RWPE2 (cell line): ENCODE measurements around the gene GPSM1.

ENCODE experiments used
- ATAC-seq: fragments of 200-7000 bp; cut with Tn5 transposase; 3 replicates; pipeline ENCODE4 v1.9.1; 2021; ENCODE audit warnings: low read depth
- DNase-seq: peaks from one replicate; pipeline ENCODE4 v3.0.0-alpha.2; 2020; ENCODE audit warnings: low spot score
- H3K27ac ChIP-seq: fragments of 450-650 bp; 2 replicates; pipeline ENCODE4 v1.5.1; 2017; ENCODE audit warnings: mild to moderate bottlenecking; ENCODE audit not compliant: poor library complexity, severe bottlenecking
- H3K27me3 ChIP-seq: fragments of 250-450 bp; sonication (Bioruptor Pico); 2 replicates; pipeline ENCODE4 v1.5.1; 2021; ENCODE audit warnings: mild to moderate bottlenecking, moderate library complexity; ENCODE audit not compliant: insufficient read depth, poor library complexity, severe bottlenecking
- H3K36me3 ChIP-seq: fragments of 250-450 bp; sonication (Bioruptor Pico); 2 replicates; pipeline ENCODE4 v1.5.1; 2020; ENCODE audit warnings: low read depth, mild to moderate bottlenecking, moderate library complexity
- H3K4me1 ChIP-seq: fragments of 250-450 bp; sonication (Bioruptor Pico); 2 replicates; pipeline ENCODE4 v1.5.1; 2021; ENCODE audit warnings: mild to moderate bottlenecking, moderate library complexity; ENCODE audit not compliant: insufficient read depth, poor library complexity, severe bottlenecking
- H3K4me3 ChIP-seq: fragments of 250-450 bp; sonication (Bioruptor Pico); 2 replicates; pipeline ENCODE4 v1.5.1; 2021; ENCODE audit warnings: mild to moderate bottlenecking, moderate library complexity; ENCODE audit not compliant: severe bottlenecking
- H3K9me3 ChIP-seq: fragments of 250-450 bp; sonication (Bioruptor Pico); 2 replicates; pipeline ENCODE4 v1.5.1; 2021; ENCODE audit warnings: mild to moderate bottlenecking, moderate library complexity; ENCODE audit not compliant: severe bottlenecking
- TF ChIP-seq, protein P1 (sequence below): fragments of 450-650 bp; IDR thresholded peaks from one replicate; pipeline ENCODE4 v1.5.1; 2017; ENCODE audit warnings: mild to moderate bottlenecking, moderate library complexity; ENCODE audit not compliant: poor library complexity, severe bottlenecking

Gene GPSM1

DNA sequence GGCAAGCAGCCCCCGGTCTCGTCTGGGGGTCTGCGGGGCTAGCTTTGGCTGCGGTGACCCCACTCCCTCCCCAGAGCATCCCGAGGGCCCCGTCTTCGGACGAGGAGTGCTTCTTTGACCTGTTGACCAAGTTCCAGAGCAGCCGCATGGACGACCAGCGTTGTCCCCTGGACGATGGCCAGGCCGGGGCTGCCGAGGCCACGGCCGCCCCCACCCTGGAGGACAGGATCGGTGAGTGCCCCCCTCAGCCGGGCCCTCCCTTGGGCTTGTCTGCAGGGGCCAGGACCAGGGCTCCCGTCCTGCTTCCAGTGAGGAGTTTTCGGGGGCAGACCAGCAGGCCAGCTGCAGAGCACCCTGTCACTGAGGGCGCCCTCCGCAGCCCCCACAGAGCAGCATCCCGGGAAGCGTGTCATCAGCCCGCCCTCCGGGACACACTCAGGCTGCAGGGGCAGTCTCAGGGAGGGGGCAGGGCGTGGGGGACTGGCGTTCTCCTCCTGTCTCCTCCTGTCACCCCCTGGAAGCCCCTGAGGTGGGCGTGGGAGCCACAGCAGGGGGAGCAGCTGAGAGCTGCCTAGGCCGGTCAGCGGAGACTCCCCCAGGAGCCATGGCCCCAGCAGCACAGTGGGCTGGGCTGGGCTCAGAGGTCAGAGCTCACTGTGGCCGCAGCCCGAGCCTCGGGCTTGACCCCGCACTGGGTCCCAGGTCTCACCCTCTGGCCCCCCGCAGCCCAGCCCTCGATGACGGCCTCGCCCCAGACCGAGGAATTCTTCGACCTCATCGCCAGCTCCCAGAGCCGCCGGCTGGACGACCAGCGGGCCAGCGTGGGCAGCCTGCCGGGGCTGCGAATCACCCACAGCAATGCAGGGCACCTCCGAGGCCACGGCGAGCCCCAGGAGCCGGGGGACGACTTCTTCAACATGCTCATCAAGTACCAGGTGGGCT lies 28.5 kb downstream of the GPSM1 start:
- H3K27me3 ChIP-seq: no peaks in the 10 kb centered on the region
- no peaks in the 10 kb centered on the region for H3K9me3 ChIP-seq
- H3K27ac ChIP-seq: no peak overlapping the region
- H3K4me3 ChIP-seq: no peak overlapping the region
- no peaks in the 10 kb centered on the region for H3K4me1 ChIP-seq
- no peak for ATAC-seq
- TF ChIP-seq, protein P1, sequence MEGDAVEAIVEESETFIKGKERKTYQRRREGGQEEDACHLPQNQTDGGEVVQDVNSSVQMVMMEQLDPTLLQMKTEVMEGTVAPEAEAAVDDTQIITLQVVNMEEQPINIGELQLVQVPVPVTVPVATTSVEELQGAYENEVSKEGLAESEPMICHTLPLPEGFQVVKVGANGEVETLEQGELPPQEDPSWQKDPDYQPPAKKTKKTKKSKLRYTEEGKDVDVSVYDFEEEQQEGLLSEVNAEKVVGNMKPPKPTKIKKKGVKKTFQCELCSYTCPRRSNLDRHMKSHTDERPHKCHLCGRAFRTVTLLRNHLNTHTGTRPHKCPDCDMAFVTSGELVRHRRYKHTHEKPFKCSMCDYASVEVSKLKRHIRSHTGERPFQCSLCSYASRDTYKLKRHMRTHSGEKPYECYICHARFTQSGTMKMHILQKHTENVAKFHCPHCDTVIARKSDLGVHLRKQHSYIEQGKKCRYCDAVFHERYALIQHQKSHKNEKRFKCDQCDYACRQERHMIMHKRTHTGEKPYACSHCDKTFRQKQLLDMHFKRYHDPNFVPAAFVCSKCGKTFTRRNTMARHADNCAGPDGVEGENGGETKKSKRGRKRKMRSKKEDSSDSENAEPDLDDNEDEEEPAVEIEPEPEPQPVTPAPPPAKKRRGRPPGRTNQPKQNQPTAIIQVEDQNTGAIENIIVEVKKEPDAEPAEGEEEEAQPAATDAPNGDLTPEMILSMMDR: no peak
- H3K36me3 ChIP-seq: no peaks in the 10 kb centered on the region
- no peak for DNase-seq

DNA sequence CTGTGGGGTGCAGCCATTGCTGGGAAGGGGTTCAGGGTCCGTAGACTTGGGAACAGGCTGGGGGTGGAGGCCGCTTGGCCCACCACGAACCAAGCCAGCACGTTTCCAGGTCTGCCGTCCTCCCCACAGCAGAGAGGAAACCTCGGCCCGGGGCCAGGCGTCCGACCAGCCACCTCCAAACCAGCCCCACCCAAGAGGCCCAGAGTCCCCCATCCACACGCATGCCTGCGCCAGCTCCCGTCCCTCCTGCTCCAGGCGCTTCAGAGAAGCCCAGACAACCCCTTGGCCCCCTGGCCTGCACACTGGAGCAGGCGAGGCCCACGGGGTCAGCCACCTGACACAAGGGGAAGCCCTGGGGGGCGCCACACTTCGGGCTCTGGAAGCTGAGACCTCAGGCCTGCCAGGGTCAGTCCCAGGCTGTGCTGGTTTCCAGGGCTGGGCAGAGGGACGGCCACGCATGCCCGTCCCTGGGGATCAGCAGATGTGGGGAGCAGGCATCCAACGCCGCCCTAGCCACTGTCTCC lies 29.9 kb downstream of the GPSM1 start:
- ATAC-seq (no peak), DNase-seq (no peak)
- H3K27me3 ChIP-seq: no peaks in the 10 kb centered on the region
- no peak overlapping the region for H3K4me3 ChIP-seq
- H3K4me1 ChIP-seq: no peaks in the 10 kb centered on the region
- TF ChIP-seq, protein P1: no peak
- no peaks in the 10 kb centered on the region for H3K36me3 ChIP-seq
- H3K9me3 ChIP-seq: no peaks in the 10 kb centered on the region
- no peak overlapping the region for H3K27ac ChIP-seq

DNA sequence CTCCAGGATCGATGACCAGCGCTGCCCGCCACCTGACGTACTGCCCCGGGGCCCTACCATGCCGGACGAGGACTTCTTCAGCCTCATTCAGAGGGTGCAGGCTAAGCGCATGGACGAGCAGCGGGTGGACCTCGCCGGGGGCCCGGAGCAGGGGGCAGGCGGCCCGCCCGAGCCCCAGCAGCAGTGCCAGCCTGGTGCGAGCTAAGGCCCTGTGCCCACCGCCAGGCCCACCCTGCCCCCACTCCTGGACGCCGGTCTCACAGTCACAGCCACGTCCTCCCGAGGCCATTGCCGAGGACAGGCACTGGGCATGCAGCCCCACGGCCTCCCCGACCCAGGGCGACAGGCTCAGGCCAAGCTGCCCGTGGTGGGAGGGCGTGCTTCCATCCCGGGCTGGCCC lies 30.7 kb downstream of the GPSM1 start:
- Histone ChIP-seq H3K4me3 (no peak overlapping the region), H3K27me3 (no peaks in the 10 kb centered on the region), H3K9me3 (no peaks in the 10 kb centered on the region), H3K36me3 (no peaks in the 10 kb centered on the region), H3K27ac (no peak overlapping the region), H3K4me1 (no peaks in the 10 kb centered on the region)
- TF ChIP-seq, protein P1: no peak
- DNase-seq (no peak), ATAC-seq (no peak)

DNA sequence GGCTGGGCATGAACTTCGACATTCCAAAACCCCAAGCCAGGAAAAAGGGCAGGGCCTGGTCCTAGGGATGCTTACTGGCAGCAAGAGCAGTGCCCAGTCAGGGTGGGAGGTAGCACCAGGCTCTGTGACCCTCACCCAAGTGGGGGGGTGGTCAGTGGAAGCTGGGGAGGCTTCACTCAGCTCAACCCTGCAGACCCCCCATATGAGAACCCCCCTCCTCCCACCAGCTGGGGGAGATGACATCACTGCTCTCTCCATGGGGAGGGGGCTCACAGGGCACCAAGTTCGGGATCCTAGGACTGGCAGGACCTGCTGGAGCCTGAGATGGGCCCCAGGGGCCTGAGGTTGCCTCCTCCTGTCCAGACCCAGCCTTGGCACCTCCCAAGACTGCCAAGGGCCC lies 31.5 kb downstream of the GPSM1 start:
- Histone ChIP-seq H3K4me1 (no peaks in the 10 kb centered on the region), H3K27me3 (no peaks in the 10 kb centered on the region), H3K36me3 (no peaks in the 10 kb centered on the region), H3K9me3 (no peaks in the 10 kb centered on the region), H3K27ac (no peak overlapping the region), H3K4me3 (no peak overlapping the region)
- DNase-seq (no peak), ATAC-seq (no peak)
- TF ChIP-seq, protein P1: no peak
